GM10266 (cell line): ENCODE data around the gene PPFIA1.

Experiments used
- DNase-seq: peaks from one replicate; pipeline ENCODE4 v3.0.0; 2012; ENCODE audit errors: extremely low spot score
- TF ChIP-seq, protein P1 (sequence below): IDR thresholded peaks from 2 replicates; pipeline ENCODE4 v1.5.1; 2012; ENCODE audit warnings: mild to moderate bottlenecking, low read depth; ENCODE audit not compliant: control insufficient read depth, insufficient read depth; ENCODE audit errors: missing control alignments

Gene PPFIA1

GRCh38 chr11:70297341-70297740 lies 26.9 kb downstream of the PPFIA1 start:
- TF ChIP-seq, protein P1, sequence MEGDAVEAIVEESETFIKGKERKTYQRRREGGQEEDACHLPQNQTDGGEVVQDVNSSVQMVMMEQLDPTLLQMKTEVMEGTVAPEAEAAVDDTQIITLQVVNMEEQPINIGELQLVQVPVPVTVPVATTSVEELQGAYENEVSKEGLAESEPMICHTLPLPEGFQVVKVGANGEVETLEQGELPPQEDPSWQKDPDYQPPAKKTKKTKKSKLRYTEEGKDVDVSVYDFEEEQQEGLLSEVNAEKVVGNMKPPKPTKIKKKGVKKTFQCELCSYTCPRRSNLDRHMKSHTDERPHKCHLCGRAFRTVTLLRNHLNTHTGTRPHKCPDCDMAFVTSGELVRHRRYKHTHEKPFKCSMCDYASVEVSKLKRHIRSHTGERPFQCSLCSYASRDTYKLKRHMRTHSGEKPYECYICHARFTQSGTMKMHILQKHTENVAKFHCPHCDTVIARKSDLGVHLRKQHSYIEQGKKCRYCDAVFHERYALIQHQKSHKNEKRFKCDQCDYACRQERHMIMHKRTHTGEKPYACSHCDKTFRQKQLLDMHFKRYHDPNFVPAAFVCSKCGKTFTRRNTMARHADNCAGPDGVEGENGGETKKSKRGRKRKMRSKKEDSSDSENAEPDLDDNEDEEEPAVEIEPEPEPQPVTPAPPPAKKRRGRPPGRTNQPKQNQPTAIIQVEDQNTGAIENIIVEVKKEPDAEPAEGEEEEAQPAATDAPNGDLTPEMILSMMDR = no peak
- no peak for DNase-seq

GRCh38 chr11:70298243-70298915 lies 27.9 kb downstream of the PPFIA1 start:
- DNase-seq = no peak
- TF ChIP-seq, protein P1 = no peak

GRCh38 chr11:70299636-70300035 lies 29.1 kb downstream of the PPFIA1 start:
- DNase-seq = no peak
- TF ChIP-seq, protein P1 = no peak

DNA sequence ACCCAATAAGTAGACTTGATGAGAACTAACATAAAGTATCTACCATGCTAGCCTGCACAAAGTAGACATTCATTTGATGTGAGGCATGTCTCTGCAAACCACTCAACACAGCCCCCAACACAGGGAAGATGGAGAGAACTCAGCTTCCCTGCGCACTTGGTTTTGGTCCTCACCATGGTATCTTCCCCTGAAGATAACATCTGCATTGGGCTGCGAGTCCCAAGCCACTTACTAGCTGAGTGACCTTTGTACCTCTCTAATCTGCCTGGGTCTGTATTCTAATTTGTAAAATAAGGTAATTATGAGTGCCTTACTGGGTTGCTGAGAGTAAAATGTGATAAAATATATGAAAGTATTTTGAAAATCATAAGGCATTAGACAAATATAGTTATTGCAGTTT lies 30.7 kb downstream of the PPFIA1 start:
- TF ChIP-seq, protein P1 = no peak
- no peak for DNase-seq

DNA sequence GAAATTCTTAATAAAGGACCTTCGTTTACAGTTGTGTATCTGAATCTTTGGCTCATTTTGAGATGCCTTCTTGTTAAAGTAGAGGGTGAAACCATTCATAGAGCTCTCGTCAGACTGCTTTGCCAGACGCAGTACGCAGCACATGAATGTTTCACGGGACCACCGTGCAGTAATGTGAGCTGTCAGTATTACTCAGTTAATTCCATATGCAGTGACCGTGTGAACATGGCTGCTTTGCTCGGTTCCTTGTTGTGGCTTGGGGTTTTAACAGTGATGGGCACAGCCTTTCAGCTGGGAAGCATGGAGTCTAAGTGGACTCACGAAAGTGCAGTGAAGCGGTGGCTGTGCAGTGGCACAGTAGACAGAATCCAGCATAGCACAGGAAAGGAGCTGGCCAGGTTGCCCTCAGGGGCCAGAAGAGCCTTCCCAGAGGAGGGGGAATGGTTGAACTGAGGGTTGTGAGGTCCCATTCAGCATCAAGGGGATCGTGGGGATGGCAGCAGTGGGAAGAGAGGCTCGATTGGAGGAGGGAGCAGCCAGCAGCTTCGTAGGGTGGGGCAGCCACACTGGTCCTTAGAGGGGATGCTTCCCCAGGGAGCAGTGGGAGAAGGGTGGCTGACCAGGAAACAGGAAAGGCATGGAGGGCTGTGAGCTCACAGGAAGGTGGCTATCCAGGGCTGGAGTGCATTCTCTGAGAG lies 31.4 kb downstream of the PPFIA1 start:
- TF ChIP-seq, protein P1 = no peak
- no peak for DNase-seq

DNA sequence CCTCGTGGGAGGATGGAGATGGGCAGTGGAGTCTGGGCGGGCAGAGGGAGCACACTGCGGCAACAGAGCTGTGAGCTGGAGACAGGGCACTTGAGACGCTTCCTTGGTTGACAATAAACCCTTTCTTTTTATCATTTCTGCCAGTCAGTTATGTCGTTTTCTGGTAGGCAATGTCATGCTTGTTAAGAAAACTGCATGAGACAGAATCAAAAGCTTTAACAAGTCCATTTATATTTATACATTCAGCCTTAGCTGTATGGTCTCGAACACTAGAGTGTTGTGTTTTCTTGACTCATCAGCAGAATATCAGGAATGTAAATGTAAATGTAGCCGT lies 31.9 kb downstream of the PPFIA1 start:
- no peak for DNase-seq
- TF ChIP-seq, protein P1 = no peak

GRCh38 chr11:70303070-70303469 lies 32.6 kb downstream of the PPFIA1 start:
- TF ChIP-seq, protein P1 = no peak
- DNase-seq = no peak
